ENCODE data around the gene BAZ2A. TPM values are rescaled to one million over a fixed set of nuclear protein-coding genes. Genes with fewer than 3 reads are reported as not detected.

Gene BAZ2A
- polyA plus RNA-seq, 4 donors = 72.5 to 89.3 (median 81.7) TPM

Other genes with a start within 250 kb of the BAZ2A start
- gene TIMELESS, start 180.9 kb downstream of the BAZ2A start, polyA plus RNA-seq (ENCODE audit: insufficient read length in 4 of 4) = 10 to 100 TPM; 33.6 to 38.4 (median 36.9) TPM
- under 1 TPM in 2 of 4 donors, not detected in 2; 0.22 to 0.37 TPM for gene MIP, start 175.7 kb downstream of the BAZ2A start, polyA plus RNA-seq (ENCODE audit: insufficient read length in 4 of 4)
- 1 to 10 TPM; 3.5 to 4.8 (median 4.3) TPM for gene SPRYD4, start 161.7 kb downstream of the BAZ2A start, polyA plus RNA-seq (ENCODE audit: insufficient read length in 4 of 4)
- gene GLS2, start 142.2 kb downstream of the BAZ2A start, polyA plus RNA-seq (ENCODE audit: insufficient read length in 4 of 4) = 1 to 10 TPM in 2 of 4 donors, under 1 TPM in 2; 0.78 to 1.6 (median 1.0) TPM
- 10 to 100 TPM; 36.2 to 50.5 (median 42.6) TPM for gene RBMS2, start 108.5 kb downstream of the BAZ2A start, polyA plus RNA-seq (ENCODE audit: insufficient read length in 4 of 4)
- 1,000 to 10,000 TPM; 1,014 to 1,093 (median 1,047) TPM for gene ATP5F1B, start 15.7 kb upstream of the BAZ2A start, polyA plus RNA-seq (ENCODE audit: insufficient read length in 4 of 4)
- 100 to 1,000 TPM; 325 to 383 (median 364) TPM for gene PTGES3, start 58.0 kb upstream of the BAZ2A start, polyA plus RNA-seq (ENCODE audit: insufficient read length in 4 of 4)
- 1,000 to 10,000 TPM; 2,242 to 2,254 (median 2,248) TPM for gene NACA, start 95.0 kb upstream of the BAZ2A start, polyA plus RNA-seq (ENCODE audit: insufficient read length in 4 of 4)
- 10 to 100 TPM; 16.0 to 20.9 (median 20.0) TPM for gene PRIM1, start 122.0 kb upstream of the BAZ2A start, polyA plus RNA-seq (ENCODE audit: insufficient read length in 4 of 4)
- 1 to 10 TPM in 2 of 4 donors, under 1 TPM in 2; 0.79 to 1.4 (median 1.1) TPM for gene HSD17B6, start 133.0 kb upstream of the BAZ2A start, polyA plus RNA-seq (ENCODE audit: insufficient read length in 4 of 4)